ENCODE data around the gene SFPQ.
"Not testable (repeated sequence)": the region's sequence is repeated elsewhere in the genome, so short reads cannot be mapped to it uniquely, and the experiment has no call there.

The SFPQ gene

DNA sequence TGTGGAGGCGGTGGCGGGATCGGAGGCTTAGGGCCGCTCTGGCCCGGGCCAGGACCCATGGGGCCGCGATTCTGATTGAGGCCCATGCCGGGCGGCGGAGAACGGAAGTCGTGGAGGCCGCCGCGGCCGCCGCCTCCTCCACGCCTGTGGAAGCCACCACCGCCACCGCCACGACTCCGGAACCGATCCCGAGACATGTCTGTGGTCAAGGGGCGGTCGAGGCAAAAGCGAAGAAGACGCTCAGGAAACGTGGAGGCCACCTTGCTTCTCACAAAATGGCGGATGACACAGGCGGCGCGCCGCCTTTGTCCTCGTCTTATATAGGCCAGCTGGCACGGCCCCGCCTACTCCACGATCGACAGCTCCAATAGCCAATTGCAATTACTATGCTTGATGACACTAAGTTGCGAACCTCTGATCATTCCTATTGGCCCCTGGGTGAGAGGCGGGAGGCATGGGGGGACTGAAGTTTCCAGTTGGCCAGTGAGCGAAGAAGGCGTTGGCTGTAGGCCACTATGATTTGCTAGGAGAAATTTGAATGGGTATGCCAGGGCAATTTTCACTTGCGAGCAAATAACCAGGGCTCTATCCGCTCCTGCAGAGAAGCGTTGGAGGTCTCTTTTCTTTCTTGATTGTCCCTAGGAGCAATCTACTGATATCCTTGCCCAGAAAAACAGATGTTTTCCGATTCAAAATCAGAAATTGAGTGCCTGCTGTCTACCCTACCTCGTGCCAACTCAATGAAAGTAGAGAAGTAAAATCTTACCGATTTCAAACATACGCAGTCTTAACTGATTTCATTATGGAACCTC, at the start of gene SFPQ:
Gene SFPQ (minus strand): TSS at position 293 of the 812 bp plus-strand sequence. CDS start 96 bp downstream, at position 197.
- Histone ChIP-seq H3K27ac (ENCODE audit: low read depth, low read length) (peak within 1 kb of the TSS; percentile 79), H3K9ac (ENCODE audit: low read length in 5 of 5) (peak within 1 kb of the TSS; percentile 52 to 100 (median 97)), H3K27me3 (ENCODE audit: control insufficient read depth in 5 of 5, insufficient read depth in 4 of 5, low read length in 5 of 5) (no peaks in the 10 kb centered on the region), H3K4me3 (ENCODE audit: low read depth in 1 of 5, low read length in 5 of 5) (peak within 1 kb of the TSS; percentile 74 to 96 (median 93)), H3K36me3 (ENCODE audit: control insufficient read depth in 5 of 5, insufficient read depth in 5 of 5, low read length in 5 of 5) (peaks cover 21 to 30% (median 29%) of the 10 kb centered on the region in 5 donors), H3K9me3 (ENCODE audit: control insufficient read depth in 5 of 5, low read length in 5 of 5) (no peaks in the 10 kb centered on the region), H3K4me1 (ENCODE audit: control insufficient read depth in 5 of 5, insufficient read depth in 5 of 5, low read length in 5 of 5) (peaks cover 2 to 35% (median 32%) of the 10 kb centered on the region in 5 donors)

GRCh38 chr1:35236772-35237171, 43.8 kb upstream of the SFPQ start:
- not testable (repeated sequence) for H3K9ac ChIP-seq (ENCODE audit: low read length in 5 of 5); H3K27me3 ChIP-seq (ENCODE audit: control insufficient read depth in 5 of 5, insufficient read depth in 4 of 5, low read length in 5 of 5); H3K27ac ChIP-seq (ENCODE audit: low read depth, low read length); H3K36me3 ChIP-seq (ENCODE audit: control insufficient read depth in 5 of 5, insufficient read depth in 5 of 5, low read length in 5 of 5); H3K9me3 ChIP-seq (ENCODE audit: control insufficient read depth in 5 of 5, low read length in 5 of 5); H3K4me3 ChIP-seq (ENCODE audit: low read depth in 1 of 5, low read length in 5 of 5); H3K4me1 ChIP-seq (ENCODE audit: control insufficient read depth in 5 of 5, insufficient read depth in 5 of 5, low read length in 5 of 5)

DNA sequence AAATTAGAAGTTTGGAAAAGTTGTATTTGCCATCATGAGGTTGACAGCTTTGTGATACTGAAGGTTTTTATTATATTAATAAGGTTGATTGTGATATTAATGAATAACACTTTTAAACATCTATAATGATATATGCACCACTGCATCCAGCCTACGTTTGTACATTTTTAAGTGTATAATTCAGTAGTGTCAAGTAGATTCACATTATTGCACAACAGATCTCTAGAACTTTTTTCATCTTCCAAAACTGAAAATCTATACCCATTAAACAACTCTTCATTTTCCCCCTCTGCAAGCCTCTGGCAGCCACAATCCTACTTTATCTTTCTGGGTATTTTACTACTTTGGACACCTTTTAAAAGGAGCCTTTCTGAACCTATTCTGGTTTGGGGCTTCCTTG, 38.3 kb upstream of the SFPQ start:
- no peak overlapping the region for H3K4me3 ChIP-seq (ENCODE audit: low read depth in 1 of 5, low read length in 5 of 5)
- no peaks in the 10 kb centered on the region for H3K9me3 ChIP-seq (ENCODE audit: control insufficient read depth in 5 of 5, low read length in 5 of 5)
- no peaks in the 10 kb centered on the region for H3K36me3 ChIP-seq (ENCODE audit: control insufficient read depth in 5 of 5, insufficient read depth in 5 of 5, low read length in 5 of 5)
- H3K27me3 ChIP-seq (ENCODE audit: control insufficient read depth in 5 of 5, insufficient read depth in 4 of 5, low read length in 5 of 5): peaks cover 0 to 2% (median 0%) of the 10 kb centered on the region in 5 donors
- H3K27ac ChIP-seq (ENCODE audit: low read depth, low read length): no peak overlapping the region
- no peaks in the 10 kb centered on the region for H3K4me1 ChIP-seq (ENCODE audit: control insufficient read depth in 5 of 5, insufficient read depth in 5 of 5, low read length in 5 of 5)
- no peak overlapping the region for H3K9ac ChIP-seq (ENCODE audit: low read length in 5 of 5)

- H3K4me1 ChIP-seq (ENCODE audit: control insufficient read depth in 5 of 5, insufficient read depth in 5 of 5, low read length in 5 of 5): no peaks in the 10 kb centered on the region
- H3K4me3 ChIP-seq (ENCODE audit: low read depth in 1 of 5, low read length in 5 of 5): no peak overlapping the region
- H3K36me3 ChIP-seq (ENCODE audit: control insufficient read depth in 5 of 5, insufficient read depth in 5 of 5, low read length in 5 of 5): no peaks in the 10 kb centered on the region
- H3K27ac ChIP-seq (ENCODE audit: low read depth, low read length): no peak overlapping the region
- H3K27me3 ChIP-seq (ENCODE audit: control insufficient read depth in 5 of 5, insufficient read depth in 4 of 5, low read length in 5 of 5): peaks cover 0 to 2% (median 0%) of the 10 kb centered on the region in 5 donors
- no peaks in the 10 kb centered on the region for H3K9me3 ChIP-seq (ENCODE audit: control insufficient read depth in 5 of 5, low read length in 5 of 5)
- no peak overlapping the region for H3K9ac ChIP-seq (ENCODE audit: low read length in 5 of 5)
These were observed 36.8 kb upstream of the SFPQ start for GRCh38 chr1:35229587-35230360.

GRCh38 chr1:35226546-35226945, 33.6 kb upstream of the SFPQ start:
- Histone ChIP-seq H3K27ac (ENCODE audit: low read depth, low read length) (no peak overlapping the region), H3K9me3 (ENCODE audit: control insufficient read depth in 5 of 5, low read length in 5 of 5) (no peaks in the 10 kb centered on the region), H3K27me3 (ENCODE audit: control insufficient read depth in 5 of 5, insufficient read depth in 4 of 5, low read length in 5 of 5) (peaks cover 0 to 2% (median 0%) of the 10 kb centered on the region in 5 donors), H3K4me3 (ENCODE audit: low read depth in 1 of 5, low read length in 5 of 5) (no peak overlapping the region), H3K9ac (ENCODE audit: low read length in 5 of 5) (no peak overlapping the region), H3K4me1 (ENCODE audit: control insufficient read depth in 5 of 5, insufficient read depth in 5 of 5, low read length in 5 of 5) (peaks cover 0 to 17% (median 13%) of the 10 kb centered on the region in 5 donors), H3K36me3 (ENCODE audit: control insufficient read depth in 5 of 5, insufficient read depth in 5 of 5, low read length in 5 of 5) (no peaks in the 10 kb centered on the region)

DNA sequence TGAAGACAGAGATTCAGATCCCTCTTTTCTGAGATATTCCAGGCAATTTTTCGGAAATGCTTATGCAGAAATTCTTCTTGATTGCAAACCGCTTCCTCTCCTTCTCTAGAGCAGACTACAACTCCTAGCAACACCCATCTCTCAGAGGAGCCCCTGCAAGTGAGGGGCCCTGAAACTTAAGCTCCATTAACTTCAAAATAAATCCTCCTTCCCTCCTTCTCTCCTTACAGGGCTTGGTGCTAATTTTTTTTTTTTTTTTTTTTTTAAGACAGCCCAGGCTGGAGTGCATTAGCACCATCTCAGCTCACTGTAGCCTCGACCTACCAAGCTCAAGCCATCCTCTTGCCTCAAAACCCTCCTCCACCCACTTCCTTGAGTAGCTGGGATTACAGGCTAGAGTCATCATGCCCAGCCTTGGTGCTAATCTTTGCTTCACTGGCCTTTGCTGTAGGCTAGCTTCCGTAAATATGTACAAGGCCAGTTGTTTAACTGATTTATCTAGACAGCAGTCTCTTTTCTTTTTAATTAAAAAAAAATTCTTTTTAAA, 30.2 kb upstream of the SFPQ start:
- no peak overlapping the region for H3K4me3 ChIP-seq (ENCODE audit: low read depth in 1 of 5, low read length in 5 of 5)
- no peaks in the 10 kb centered on the region for H3K9me3 ChIP-seq (ENCODE audit: control insufficient read depth in 5 of 5, low read length in 5 of 5)
- no peaks in the 10 kb centered on the region for H3K27me3 ChIP-seq (ENCODE audit: control insufficient read depth in 5 of 5, insufficient read depth in 4 of 5, low read length in 5 of 5)
- peaks cover 0 to 17% (median 13%) of the 10 kb centered on the region in 5 donors for H3K4me1 ChIP-seq (ENCODE audit: control insufficient read depth in 5 of 5, insufficient read depth in 5 of 5, low read length in 5 of 5)
- no peaks in the 10 kb centered on the region for H3K36me3 ChIP-seq (ENCODE audit: control insufficient read depth in 5 of 5, insufficient read depth in 5 of 5, low read length in 5 of 5)
- H3K27ac ChIP-seq (ENCODE audit: low read depth, low read length): peak overlapping the region; percentile 51
- no peak overlapping the region for H3K9ac ChIP-seq (ENCODE audit: low read length in 5 of 5)

GRCh38 chr1:35222322-35223083, 29.6 kb upstream of the SFPQ start:
- Histone ChIP-seq H3K9ac (ENCODE audit: low read length in 5 of 5) (peak overlapping the region in 1 of 5 donors; percentile 8), H3K4me1 (ENCODE audit: control insufficient read depth in 5 of 5, insufficient read depth in 5 of 5, low read length in 5 of 5) (peaks cover 0 to 17% (median 13%) of the 10 kb centered on the region in 5 donors), H3K4me3 (ENCODE audit: low read depth in 1 of 5, low read length in 5 of 5) (no peak overlapping the region), H3K27me3 (ENCODE audit: control insufficient read depth in 5 of 5, insufficient read depth in 4 of 5, low read length in 5 of 5) (no peaks in the 10 kb centered on the region), H3K9me3 (ENCODE audit: control insufficient read depth in 5 of 5, low read length in 5 of 5) (no peaks in the 10 kb centered on the region), H3K36me3 (ENCODE audit: control insufficient read depth in 5 of 5, insufficient read depth in 5 of 5, low read length in 5 of 5) (no peaks in the 10 kb centered on the region), H3K27ac (ENCODE audit: low read depth, low read length) (peak overlapping the region; percentile 20)

DNA sequence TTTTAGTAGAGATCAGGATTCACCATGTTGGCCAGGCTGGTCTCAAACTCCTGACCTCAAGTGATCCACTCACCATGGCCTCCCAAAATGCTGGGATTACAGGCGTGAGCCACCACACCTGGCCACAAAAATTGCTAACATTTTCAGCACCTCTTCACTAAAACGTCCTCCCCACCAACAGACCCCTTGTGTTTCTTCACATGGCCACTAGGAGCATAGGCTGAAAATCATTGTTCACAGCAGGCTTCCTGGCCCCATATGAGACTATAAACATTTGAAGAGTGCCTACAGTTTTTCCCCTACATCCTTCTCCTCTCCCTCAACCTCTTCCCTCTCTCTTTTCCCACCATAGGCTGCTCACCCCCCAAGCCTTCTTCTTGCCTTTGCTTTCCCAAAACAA, 28.0 kb upstream of the SFPQ start:
- no peak overlapping the region for H3K9ac ChIP-seq (ENCODE audit: low read length in 5 of 5)
- no peaks in the 10 kb centered on the region for H3K27me3 ChIP-seq (ENCODE audit: control insufficient read depth in 5 of 5, insufficient read depth in 4 of 5, low read length in 5 of 5)
- no peak overlapping the region for H3K27ac ChIP-seq (ENCODE audit: low read depth, low read length)
- H3K36me3 ChIP-seq (ENCODE audit: control insufficient read depth in 5 of 5, insufficient read depth in 5 of 5, low read length in 5 of 5): no peaks in the 10 kb centered on the region
- H3K9me3 ChIP-seq (ENCODE audit: control insufficient read depth in 5 of 5, low read length in 5 of 5): no peaks in the 10 kb centered on the region
- H3K4me3 ChIP-seq (ENCODE audit: low read depth in 1 of 5, low read length in 5 of 5): no peak overlapping the region
- peaks cover 0 to 17% (median 13%) of the 10 kb centered on the region in 5 donors for H3K4me1 ChIP-seq (ENCODE audit: control insufficient read depth in 5 of 5, insufficient read depth in 5 of 5, low read length in 5 of 5)

DNA sequence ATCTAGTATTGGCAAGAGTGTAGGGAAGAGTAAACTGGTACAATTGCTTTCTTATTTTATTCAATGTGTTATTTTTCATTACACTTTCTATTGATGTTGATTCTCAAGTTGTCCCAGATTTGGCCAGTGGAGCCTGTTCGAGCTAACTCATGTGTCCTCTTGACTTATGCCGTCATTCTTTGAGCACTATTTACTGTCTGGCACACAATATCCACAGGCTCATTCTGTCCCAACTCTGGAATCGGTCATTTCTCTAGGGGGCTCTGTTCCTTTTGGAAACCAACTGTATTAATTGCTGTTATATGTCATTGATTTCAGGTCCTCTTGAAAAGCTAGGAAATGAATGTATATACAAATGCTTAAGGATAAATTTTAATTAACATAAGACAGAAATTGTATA, 22.4 kb upstream of the SFPQ start:
- no peak overlapping the region for H3K4me3 ChIP-seq (ENCODE audit: low read depth in 1 of 5, low read length in 5 of 5)
- H3K27me3 ChIP-seq (ENCODE audit: control insufficient read depth in 5 of 5, insufficient read depth in 4 of 5, low read length in 5 of 5): no peaks in the 10 kb centered on the region
- no peak overlapping the region for H3K9ac ChIP-seq (ENCODE audit: low read length in 5 of 5)
- no peaks in the 10 kb centered on the region for H3K36me3 ChIP-seq (ENCODE audit: control insufficient read depth in 5 of 5, insufficient read depth in 5 of 5, low read length in 5 of 5)
- peak overlapping the region; percentile 18 for H3K27ac ChIP-seq (ENCODE audit: low read depth, low read length)
- H3K4me1 ChIP-seq (ENCODE audit: control insufficient read depth in 5 of 5, insufficient read depth in 5 of 5, low read length in 5 of 5): peaks cover 0 to 17% (median 7%) of the 10 kb centered on the region in 5 donors
- H3K9me3 ChIP-seq (ENCODE audit: control insufficient read depth in 5 of 5, low read length in 5 of 5): no peaks in the 10 kb centered on the region

All from subcutaneous abdominal adipose tissue (tissue), 5 donors.